ENCODE measurements around the gene NCKAP5.

DNA sequence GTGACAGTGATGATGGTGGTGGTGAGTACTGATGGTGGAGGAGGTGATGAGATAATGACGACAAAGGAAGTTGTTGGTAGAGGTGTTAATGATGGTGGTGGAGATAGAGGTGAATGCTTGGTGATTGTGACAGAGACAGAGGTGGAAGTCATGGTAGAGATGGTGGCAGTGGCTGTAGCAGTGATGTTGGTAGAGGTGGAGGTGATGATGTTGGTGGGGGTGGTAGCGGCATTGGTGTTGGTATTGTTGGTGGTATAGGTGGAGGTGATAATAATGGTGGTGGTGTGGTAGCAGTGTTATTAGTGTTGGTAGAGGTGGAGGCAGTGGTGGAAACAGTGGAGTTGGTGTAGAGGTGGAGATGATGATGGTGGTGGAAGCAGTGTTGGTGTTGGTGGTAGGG is 934.6 kb downstream of the NCKAP5 start:
- no peak for TF ChIP-seq EZH2 (IDR thresholded peaks at IDR 0.05; ENCODE audit: borderline replicate concordance)
- TF ChIP-seq, protein P1, sequence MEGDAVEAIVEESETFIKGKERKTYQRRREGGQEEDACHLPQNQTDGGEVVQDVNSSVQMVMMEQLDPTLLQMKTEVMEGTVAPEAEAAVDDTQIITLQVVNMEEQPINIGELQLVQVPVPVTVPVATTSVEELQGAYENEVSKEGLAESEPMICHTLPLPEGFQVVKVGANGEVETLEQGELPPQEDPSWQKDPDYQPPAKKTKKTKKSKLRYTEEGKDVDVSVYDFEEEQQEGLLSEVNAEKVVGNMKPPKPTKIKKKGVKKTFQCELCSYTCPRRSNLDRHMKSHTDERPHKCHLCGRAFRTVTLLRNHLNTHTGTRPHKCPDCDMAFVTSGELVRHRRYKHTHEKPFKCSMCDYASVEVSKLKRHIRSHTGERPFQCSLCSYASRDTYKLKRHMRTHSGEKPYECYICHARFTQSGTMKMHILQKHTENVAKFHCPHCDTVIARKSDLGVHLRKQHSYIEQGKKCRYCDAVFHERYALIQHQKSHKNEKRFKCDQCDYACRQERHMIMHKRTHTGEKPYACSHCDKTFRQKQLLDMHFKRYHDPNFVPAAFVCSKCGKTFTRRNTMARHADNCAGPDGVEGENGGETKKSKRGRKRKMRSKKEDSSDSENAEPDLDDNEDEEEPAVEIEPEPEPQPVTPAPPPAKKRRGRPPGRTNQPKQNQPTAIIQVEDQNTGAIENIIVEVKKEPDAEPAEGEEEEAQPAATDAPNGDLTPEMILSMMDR (IDR thresholded peaks at IDR 0.05; ENCODE audit: poor library complexity) = no peak
